Astrocyte of the hippocampus (primary cell): ENCODE measurements around the gene MS4A10.
"Not testable (repeated sequence)": the region's sequence is repeated elsewhere in the genome, so short reads cannot be mapped to it uniquely, and the experiment has no call there.

Source experiments
- DNase-seq: peaks from one replicate; pipeline ENCODE4 v3.0.0; 2011; ENCODE audit warnings: low read depth, low spot score

Gene MS4A10

GRCh38 chr11:60785136-60785535, at the start of gene MS4A10:
TSS of gene MS4A10 (plus strand) at chr11:60785333. CDS start at chr11:60790336, 5,003 bp downstream.
- DNase-seq, result no peak

- DNase-seq, result no peak
These were observed 46.0 kb upstream of the MS4A10 start for GRCh38 chr11:60739114-60739513.

DNA sequence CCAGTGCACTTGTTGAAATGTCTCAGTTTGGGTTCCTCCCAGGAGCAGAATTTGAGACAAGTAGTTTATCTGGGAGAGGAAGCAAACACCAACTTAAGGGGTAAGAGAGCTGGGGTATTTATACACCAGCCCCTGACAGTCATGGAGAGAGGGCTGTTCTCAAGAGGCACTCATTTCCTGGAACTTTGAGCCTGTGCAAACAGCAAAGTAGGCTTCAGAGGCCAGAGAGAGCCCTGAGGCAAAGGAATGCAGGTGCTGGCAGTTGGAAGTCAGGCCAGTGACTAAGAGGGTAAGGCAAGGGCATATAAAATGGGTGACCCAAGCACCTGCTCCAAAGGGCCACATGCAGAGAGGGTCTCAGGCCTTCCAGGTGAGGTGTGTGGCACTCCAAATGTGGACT, 44.6 kb upstream of the MS4A10 start:
- DNase-seq, result no peak

- DNase-seq, result no peak
These were observed 43.7 kb upstream of the MS4A10 start for GRCh38 chr11:60741421-60741820.

DNA sequence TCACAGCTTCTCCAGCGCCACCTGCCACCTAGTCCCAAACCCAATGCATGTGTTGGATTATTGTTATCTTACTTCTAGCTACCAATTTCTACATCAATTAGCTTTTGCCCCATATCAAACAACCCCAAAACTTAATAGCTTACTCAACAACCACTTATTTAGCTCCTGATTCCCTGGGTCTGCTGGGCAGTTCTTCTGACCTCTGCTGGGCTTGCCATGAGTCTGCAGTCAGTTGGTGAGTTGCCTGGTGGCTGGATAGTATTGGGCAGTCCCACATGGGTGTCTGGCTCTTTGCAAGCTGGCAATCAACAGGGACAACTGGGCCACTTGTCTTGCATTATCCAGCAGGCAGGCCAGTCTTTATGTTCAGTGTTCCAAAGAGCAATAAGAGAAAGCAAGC, 42.1 kb upstream of the MS4A10 start:
- no peak for DNase-seq

DNA sequence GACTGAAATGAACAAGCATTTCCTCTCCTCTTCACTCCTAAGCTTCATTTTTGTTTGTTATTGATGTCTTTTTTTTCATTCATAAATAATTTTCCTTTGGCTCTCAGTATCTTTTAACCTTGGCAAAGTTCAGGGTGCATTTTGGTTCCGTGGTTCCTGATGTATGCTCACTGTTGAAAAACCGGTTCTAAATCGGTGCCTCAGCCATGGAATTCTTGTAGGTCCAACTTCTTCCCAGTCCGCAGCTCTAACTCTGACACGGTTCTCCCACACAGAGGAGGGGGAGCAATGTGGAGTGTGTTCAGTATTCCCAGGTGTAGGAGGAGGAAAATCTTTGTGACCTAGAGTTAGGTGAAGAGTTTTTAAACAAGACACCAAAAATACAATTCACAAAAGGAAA, 41.0 kb upstream of the MS4A10 start:
- no peak for DNase-seq

DNA sequence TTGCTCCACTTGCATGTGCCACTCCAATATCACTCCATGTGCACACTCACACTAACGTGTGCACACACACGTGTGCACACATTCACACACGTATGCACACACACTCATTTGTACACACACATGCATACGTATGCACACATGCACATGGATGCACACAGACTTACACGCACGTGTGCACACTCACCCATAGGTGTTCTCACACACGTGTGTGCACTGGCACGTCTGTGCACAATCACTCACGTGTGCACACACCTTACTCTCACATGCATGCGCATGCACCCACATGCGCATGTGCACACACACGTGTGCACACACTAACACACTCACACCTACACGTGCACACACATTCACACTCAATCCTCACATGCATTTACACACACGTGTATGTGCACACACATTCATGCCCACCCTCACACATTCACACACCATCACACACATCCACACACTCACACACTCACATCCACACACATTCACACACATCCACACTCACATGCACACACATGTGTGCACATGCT, 37.7 kb upstream of the MS4A10 start:
- DNase-seq, result no peak

DNA sequence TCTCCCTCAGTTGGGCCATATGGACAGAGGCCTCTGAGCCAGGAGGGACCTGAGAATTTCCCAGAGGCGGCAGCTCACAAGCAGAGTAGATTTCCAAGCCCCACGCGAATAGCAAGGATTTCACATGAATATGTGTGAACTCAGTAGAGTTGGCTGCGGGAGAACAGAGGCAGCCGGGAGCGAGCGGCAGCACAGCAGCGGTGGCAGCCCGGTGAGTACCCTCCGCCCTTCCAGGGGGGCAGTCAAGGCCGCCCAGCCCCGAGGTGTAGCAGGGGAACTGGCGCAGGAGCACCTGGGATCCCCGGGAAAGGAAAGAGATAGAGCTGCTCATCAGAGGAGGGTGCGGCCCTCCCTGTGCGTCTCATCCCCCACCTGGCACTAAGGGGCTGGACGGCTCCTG, 36.9 kb upstream of the MS4A10 start:
- no peak for DNase-seq

DNA sequence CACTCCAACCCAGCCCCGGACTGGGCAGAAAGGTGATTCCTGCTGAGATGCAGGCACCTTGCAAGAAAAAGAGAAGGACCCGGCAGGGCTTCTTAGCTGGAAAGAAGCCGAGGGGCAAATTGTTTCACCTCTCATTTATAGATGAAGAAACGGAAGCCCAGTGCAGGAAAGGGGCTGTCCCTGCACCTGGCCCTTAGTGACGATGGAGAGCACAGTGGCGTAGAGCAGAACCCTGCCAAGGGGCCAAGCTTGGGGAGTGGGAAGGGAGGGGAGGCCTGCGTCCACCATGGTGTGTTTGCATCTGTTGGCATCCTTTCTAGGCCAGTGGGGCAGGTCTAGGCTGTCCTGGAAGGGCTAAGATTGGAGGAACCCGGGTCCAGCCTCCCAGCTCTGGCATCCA, 36.3 kb upstream of the MS4A10 start:
- DNase-seq, result no peak

DNA sequence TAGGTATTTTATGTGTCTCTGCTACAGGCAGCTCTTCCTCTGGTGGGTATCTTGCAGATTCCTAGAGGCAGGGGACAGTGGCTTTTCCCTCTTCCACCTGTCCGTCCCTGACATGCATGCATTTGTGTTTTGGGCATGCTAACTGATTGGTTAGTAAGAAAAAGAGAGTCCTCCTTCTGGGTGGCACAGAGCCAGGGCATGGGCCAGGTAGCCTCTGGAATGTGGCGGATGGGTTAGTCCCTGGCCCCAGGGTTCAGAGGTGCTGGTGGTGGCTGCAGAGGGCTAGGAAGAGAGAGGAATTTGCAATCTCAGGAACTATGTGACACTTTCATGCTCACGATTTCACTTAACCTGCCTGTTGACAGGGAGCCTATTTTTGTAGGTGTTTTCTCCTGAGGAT, 34.2 kb upstream of the MS4A10 start:
- DNase-seq, result no peak

DNA sequence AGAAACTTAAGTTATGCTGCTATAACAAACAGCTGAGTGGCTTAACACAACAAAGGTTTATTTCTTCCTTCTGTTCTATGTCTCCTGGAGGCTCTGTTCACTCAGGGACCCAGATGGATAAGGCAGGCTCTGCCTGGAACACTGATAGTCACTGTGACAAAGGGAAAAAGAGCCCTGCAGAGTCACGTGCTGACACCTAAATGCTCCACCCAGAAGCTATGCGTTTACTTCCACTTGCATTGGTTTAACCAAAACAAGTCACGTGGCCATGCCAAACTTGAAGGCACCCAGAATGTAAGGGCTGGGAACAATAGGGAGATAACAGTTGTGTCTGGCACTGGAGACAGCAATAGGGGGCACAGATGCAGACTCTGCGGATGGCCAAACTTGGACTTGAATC, 31.8 kb upstream of the MS4A10 start:
- DNase-seq, result no peak

DNA sequence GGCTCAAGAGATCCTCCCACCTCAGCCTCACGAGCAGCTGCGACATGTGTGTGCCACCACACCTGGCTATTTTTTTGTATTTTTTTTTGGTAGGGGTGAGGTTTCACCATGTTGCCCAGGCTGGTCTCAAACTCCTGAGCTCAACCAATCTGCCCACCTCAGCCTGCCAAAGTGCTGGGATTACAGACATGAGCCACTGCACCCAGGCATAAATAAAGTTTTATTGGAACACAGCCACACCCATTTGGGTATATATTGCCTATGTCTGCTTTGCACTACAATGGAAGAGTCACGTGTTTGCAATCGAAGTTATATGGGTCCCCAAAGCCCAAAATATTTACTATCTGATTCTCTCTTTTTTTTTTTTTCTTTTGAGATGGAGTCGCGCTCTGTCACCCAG, 30.2 kb upstream of the MS4A10 start:
- DNase-seq, result no peak

DNA sequence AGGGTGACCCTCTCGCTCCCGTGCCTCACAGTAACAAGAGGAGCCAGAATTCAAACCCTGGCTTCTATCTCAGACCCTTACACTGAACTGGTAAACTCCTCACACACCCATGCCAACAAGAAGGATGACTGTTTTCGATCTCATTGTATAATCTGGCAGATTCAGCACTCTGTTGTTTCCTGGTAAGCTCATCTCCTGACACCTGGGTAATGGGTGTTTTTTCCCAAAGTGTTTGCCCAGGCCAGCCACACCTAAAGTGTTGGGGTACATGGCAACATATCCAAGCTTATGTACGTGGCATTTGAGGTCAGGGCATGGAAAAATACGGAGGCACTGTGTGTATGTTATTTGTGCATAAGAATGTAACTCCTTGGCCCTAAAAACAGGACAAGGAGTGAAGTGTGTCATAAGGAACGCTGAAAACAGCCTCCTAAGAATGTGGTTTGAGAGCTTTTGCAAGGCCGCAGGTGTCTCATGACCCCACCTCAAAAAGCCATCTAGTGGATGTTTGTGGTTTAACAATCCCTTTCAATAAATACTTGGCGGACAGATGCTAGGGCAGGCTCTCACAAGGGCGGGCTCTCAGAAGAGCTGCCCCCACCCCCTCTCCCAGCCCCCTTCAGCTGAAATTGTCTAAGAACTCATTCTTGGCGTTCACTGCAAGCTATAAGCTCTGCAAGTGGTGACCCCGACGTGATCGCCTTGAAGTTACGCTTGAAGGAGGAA, 28.7 kb upstream of the MS4A10 start, which contains the start of gene MS4A15:
MS4A15 (plus strand) TSS at position 561 of the 726 bp plus-strand sequence. CDS start 6,867 bp downstream, outside the sequence.
- DNase-seq, result peak; percentile 23

GRCh38 chr11:60757231-60757800, 27.8 kb upstream of the MS4A10 start:
- DNase-seq, result no peak

- DNase-seq, result not testable (repeated sequence)
These were observed 26.5 kb upstream of the MS4A10 start for GRCh38 chr11:60758671-60759070.

DNA sequence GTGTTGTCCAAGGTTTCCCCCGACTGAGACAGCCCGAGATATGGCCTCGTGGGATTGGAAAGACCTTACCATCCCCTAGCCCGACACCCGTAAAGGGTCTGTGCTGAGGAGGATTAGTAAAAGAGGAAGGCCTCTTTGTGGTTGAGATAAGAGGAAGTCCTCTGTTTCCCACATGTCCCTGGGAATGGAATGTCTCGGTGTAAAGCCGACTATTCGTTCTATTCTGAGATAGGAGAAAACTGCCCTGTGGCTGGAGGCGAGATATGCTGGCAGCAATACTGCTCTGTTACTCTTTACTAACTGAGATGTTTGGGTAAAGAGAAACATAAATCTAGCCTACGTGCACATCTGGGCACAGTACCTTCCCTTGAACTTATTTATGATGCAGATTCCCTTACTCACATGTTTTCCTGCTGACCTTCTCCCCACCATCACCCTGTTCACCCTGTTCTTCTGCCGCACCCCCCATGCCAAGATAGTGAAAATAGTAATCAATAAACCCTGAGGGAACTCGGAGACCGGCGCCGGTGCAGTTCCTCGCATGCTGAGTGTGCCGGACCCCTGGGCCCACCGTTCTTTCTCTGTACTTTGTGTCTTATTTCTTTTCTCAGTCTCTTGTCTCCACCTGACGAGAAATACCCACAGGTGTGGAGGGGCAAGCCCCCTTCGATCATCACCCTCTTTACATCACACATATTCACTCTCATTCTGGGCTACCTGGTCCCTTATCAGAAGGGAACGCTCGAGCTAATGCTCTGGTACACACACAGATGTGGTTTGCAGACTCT, 25.5 kb upstream of the MS4A10 start:
- not testable (repeated sequence) for DNase-seq

DNA sequence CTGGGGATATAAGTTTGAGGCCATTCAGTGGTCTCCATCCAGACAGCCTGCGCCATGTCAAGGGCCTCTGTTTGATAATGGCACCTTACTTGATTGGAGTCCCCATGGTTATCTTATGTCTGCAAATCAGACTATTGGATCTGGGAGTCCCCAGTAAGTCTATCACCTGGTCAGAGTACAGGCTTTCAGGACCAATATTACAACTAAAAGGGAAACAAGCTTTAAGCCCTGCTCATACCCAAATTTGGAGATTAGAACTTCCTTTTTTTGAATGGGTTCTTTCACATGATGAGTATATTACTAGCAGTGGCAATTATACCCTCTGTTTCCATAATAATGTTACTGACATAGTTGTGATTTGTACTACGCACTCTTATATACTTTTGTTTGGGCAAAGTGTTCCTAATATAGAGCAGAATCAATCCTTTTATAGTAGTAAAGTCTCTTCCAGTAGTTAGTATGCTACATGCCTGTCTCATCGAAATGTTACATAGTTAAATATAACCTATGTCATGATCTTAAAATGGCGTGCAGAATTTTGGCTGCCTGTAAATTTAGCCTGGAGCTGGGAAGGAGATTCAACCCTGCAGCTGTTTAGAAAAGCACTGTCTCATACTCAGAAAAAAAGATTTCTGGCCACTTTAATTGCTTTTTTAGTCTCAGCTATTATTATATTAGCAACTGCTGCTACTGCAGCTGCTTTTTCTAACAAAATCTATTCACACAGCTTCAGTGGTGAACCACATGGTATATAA, 23.5 kb upstream of the MS4A10 start:
- DNase-seq, result no peak

- no peak for DNase-seq
These were observed 22.1 kb upstream of the MS4A10 start for GRCh38 chr11:60762851-60763691.

DNA sequence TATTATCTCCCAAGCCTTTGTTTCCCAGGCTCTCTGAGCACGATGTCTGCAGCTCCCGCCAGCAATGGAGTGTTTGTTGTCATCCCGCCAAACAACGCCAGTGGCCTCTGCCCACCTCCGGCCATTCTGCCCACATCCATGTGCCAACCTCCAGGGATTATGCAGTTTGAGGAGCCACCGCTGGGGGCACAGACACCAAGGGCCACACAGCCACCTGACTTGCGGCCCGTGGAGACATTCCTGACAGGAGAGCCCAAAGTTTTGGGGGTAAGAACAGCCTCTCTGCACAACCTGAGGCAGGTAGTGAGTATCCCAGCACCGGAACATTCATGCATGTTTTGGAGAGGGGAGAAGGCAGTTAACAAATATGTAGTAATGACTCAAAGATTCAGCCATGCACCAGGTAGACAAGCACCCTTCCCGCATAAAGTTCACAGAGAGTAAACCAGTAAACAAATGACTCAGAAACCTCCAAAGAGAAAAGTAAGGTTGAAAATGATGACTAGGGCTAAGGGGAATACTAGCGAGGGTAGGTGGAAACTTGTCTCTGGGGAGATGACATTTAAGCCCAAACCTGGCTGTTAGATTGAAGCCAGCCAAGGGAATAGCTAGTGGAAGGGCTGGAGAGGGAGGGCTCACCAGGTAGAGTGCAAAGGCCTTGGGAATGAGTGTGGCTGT, 21.3 kb upstream of the MS4A10 start:
- no peak for DNase-seq

DNA sequence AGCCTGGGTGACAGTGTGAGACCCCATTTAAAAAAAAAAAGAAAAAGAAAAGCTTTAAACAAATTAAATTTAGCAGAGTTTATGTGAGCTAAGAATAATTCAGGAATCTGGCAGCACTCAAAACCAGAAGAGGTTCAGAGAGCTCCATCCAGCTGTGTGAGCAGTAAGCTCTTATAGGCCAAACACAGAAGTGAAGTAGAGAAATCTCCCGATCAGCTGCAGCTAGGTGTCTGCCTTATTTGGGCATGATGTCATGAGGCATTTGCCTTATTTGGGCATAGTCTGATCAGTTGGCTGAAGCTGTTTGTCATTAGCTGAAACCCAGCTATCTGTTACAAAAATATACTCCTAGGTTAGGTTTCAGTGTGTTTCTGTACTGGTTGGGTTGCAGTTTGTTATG, 20.3 kb upstream of the MS4A10 start:
- DNase-seq, result no peak
